Activated naive CD4-positive, alpha-beta T cell treated with anti-CD3 and anti-CD28 coated beads, Interleukin-2, amount 50 U/mL, for 16 hours (primary cell): ENCODE results near the gene POC1A.

Experiments used
- DNase-seq: peaks from one replicate; pipeline ENCODE4 v3.0.0-alpha.2; 2020

POC1A gene

GRCh38 chr3:52095990-52096775 is 58.0 kb downstream of the POC1A start:
- DNase-seq, result no peak

- DNase-seq, result no peak
Measured at GRCh38 chr3:52094571-52095485, 59.4 kb downstream of the POC1A start.

GRCh38 chr3:52093756-52094545 is 60.3 kb downstream of the POC1A start:
- no peak for DNase-seq

DNA sequence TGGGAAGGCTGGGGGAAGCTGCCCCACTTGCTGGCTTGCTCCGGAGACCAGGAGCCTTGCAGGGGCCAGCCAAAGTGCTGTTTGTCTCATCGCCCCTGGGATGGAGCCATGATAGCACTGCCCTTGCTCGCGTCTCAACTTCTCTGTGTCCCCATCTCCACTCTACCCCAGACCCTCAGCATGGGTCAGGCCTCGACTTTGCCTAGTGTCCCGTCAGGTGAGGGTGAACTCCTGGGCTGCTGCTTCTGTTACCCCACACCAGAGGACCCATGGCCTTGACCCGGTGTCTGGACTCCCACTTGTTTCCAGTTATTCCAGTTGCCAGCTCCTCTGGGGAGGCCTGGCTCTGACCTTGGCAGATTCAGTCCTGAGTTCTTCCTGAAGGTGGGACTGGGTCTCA is 61.3 kb downstream of the POC1A start:
- no peak for DNase-seq

- no peak for DNase-seq
Measured at GRCh38 chr3:52092271-52092660, 62.0 kb downstream of the POC1A start.

DNA sequence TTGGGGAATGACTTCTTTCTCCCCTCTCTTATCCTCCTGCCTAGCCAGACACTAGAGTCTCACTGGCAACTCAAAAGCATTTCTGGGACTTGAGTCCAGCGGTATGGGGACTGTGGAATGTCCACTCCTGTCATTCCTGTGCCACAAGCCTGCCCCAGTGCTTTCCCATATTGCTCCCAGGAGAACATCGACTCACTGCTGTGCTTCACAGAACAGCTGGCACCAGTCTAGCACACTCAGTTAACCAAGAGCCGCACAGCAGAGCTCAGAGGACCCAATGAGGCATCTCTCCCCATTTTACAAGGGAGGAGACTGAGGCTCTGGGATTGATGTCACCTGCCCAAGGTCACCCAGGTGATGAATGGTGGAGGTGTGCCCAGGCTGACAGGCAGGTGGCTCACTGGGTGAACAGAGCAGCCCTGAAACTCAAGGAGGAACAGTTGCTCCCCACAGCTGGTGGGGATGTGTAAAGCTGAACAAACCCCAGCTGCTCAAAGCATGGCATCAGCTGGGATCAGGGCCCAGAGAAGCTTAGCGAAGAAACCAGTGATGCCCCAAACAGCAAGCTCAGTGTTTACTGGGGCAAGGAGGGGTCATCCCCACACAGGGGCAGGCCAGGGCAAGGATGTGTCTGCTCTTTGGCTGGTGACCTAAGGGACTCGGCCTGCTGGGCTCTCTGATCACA is 62.5 kb downstream of the POC1A start:
- no peak for DNase-seq

- no peak for DNase-seq
Measured at GRCh38 chr3:52090933-52091468, 63.2 kb downstream of the POC1A start.

GRCh38 chr3:52090131-52090932 is 63.9 kb downstream of the POC1A start:
- DNase-seq, result no peak

- no peak for DNase-seq
Measured at GRCh38 chr3:52089691-52090090, 64.5 kb downstream of the POC1A start.

GRCh38 chr3:52088445-52089367 is 65.5 kb downstream of the POC1A start:
- DNase-seq, result no peak

GRCh38 chr3:52087731-52088130 is 66.5 kb downstream of the POC1A start:
- DNase-seq, result no peak

DNA sequence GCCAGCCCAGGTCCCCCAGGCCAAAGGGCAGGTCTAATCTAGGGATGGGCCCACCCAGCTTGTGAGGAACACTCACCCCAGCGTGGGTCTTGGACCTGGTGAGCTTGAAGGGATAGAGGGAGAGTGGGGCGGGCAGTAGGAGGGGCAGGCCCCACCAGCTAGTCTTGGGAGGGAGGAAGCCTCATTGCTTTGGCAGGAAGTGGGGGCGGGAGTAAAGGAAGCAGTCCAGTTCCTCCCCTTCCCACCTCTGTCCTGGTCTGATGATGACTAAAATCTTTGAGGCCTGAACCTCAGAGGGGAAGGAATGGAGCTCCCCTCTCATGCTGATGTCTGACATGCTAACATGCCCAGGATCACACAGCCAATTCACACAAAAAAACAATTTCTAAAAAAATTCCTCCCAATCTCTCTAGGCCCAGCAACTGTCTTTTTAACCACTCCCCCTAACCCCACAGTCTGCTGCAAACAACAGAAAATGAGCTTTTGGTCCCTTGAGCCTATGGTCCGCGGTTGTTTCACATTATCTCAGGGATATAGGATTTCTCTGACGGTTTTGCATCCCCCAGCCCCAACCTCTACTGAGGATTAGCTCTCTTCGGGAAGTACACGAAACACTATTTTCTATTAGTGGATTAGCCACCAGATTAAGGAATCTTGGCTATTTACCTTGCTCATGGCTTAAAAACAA is 67.1 kb downstream of the POC1A start:
- no peak for DNase-seq

- no peak for DNase-seq
Measured at GRCh38 chr3:52086461-52086860, 67.8 kb downstream of the POC1A start.

- no peak for DNase-seq
Measured at GRCh38 chr3:52085681-52086282, 68.4 kb downstream of the POC1A start.

DNA sequence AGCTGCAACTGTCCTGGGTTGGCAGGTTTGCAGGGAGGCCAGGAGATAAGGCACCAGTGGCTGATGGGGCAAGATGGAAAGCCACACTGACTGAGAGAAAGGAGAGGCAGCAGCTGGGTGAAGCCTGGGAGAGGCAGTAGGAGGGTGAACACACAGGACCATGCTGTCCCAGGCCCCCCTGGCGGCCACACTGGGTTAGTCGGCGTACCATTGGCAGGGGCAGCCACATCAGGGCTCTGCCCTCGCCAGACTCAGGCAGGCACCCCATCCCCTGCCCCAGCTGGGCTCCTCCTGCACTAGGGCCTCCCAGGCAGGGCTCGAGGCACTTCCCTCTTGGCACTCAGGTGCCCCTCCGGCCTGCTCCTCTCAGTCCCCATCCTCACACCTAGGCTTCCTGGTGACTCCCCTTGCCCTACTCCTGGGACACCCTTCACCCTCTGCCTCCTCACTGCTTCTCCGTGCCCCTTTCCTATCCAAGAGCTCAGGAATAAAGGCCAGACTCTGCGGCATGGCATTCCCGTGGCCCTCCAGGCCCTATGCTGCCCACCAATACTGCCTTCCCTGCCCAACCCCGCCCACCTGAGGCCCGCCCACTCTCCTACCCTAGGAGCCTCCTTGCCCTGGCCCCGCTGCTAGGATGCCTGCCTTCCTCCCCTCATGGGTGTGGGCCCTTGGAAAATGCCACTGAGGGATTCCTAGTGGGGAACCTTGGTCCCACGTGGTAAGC is 69.1 kb downstream of the POC1A start:
- DNase-seq, result no peak

DNA sequence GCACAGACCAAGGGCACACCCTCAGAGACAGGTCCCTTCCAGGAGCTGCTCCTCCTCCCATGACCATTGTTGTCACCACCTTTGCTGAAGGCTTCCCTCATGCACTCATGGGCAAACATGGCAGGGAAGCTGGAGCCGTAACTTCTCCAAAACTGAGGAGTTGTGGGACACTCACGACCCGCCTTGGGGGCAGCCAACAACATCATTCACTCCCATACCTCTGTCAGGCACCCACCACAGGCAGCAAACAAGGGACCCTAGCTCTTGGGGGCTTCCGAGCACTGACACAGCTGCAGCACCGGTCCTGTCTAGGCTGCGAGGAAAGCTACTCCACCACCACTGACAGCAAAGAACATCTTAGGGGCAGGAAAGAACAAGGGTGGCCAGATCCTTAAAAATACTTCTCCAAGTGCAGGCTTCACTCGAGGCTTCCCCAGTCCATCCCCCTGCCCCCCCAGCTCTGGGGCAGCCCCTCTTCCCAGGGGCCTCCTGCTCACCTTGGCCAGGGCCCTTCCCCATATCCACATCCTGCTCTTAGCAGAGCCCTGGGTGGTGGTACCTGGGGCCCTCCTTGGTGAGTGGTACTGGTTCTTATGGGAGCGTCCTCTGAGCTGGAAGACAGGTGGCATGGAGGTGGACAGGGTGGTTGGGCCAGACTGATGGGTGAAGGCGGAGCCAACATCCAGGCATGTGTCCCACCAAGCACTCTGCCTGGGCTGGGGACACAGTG is 69.8 kb downstream of the POC1A start:
- DNase-seq, result no peak

DNA sequence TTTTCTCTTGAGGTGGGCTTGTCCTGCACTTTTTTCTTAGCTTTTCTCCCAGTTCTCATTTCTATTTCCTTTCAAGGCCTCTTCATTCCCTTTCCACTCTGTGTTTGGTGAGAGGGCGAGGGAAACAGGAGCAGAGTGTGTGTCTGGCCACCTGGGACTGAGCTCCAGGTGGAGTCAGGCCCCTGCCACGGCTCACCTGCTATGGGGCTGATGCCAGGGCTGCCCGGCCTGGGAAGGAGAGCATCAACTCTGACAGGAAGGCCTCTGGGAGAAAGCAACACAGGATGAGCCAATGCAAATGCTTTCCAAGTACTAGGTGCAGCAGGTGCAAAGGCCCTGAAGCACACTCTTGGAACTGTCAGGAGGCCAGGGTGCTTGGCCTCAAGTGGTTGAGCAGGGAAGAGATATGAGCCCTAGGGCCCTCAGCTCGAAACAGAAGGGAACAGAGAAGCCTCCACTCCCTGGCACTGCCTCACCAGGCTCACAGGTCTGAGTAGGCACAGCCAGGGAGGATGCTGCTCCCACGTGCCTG is 70.6 kb downstream of the POC1A start:
- DNase-seq, result no peak

- no peak for DNase-seq
Measured at GRCh38 chr3:52082951-52083350, 71.3 kb downstream of the POC1A start.
